PFSK-1 (cell line): ENCODE results near the gene RAB3C.

Experiments
- POLR2AphosphoS5 ChIP-seq: IDR thresholded peaks from 2 replicates; pipeline ENCODE4 v1.6.1; 2012; ENCODE audit warnings: low read depth, mild to moderate bottlenecking, control low read depth, low read length, moderate library complexity
- SIN3A ChIP-seq: IDR thresholded peaks from 2 replicates; pipeline ENCODE4 v1.6.1; 2012; ENCODE audit warnings: mild to moderate bottlenecking, low read length, moderate library complexity, borderline replicate concordance; ENCODE audit not compliant: insufficient read depth
- TAF1 ChIP-seq: IDR thresholded peaks from 2 replicates; pipeline ENCODE4 v1.6.1; 2012; ENCODE audit warnings: low read length, control low read depth, borderline replicate concordance; ENCODE audit not compliant: insufficient read depth
- TF ChIP-seq, protein P1 (sequence below), 2 experiments: IDR thresholded peaks; 2 replicates each; pipeline versions ENCODE4 v1.6.1 to v1.8.0; 2011 to 2012; ENCODE audit warnings: low read depth in 2 of 2, low read length in 2 of 2, control low read depth in 1 of 2, inconsistent platforms in 1 of 2, mild to moderate bottlenecking in 1 of 2, moderate library complexity in 1 of 2; ENCODE audit not compliant: insufficient read depth in 1 of 2

DNA sequence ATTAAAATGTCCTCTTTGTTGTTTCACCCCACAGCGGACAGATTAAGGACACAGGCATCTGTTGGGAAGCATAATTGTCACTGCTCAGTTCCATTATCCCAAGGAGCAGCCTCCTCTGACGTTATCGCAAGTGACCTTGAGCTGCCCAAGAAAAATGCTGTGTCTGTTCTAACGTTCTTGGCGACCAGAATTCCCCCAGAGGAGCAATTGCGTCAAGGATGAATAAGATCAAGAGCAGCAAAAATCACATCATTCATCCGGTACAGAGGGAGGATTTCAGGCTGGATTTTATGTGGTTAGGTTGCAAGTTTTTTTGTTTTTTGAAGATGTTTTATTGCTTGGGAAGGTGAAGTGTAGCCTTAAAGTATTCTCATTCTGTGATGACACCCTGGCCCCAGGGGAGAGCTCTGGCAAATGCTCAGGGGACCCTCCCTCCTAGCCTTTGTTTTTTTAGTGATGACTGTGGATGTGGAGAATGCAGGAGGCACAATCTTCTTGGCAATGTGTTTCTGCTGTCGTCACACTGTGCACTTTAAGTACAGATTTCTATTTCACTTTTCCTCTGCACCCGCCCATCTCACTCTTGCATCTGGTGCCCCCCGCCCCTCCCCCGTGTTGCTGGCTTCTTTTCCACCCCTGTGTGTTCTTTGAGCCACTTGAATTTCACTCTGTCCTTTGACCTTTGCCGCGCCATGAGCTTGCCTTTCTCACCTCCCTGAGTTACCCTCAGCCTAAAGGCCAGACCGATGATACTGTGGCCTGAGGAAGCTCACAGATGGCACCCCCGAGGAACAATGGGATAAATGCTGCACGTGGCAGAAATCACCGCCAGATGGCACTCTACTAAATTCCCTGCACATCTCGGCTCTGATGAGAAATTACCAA lies 308.5 kb downstream of the RAB3C start:
- TF ChIP-seq TAF1 (no peak), POLR2AphosphoS5 (no peak), SIN3A (no peak)
- TF ChIP-seq, protein P1, sequence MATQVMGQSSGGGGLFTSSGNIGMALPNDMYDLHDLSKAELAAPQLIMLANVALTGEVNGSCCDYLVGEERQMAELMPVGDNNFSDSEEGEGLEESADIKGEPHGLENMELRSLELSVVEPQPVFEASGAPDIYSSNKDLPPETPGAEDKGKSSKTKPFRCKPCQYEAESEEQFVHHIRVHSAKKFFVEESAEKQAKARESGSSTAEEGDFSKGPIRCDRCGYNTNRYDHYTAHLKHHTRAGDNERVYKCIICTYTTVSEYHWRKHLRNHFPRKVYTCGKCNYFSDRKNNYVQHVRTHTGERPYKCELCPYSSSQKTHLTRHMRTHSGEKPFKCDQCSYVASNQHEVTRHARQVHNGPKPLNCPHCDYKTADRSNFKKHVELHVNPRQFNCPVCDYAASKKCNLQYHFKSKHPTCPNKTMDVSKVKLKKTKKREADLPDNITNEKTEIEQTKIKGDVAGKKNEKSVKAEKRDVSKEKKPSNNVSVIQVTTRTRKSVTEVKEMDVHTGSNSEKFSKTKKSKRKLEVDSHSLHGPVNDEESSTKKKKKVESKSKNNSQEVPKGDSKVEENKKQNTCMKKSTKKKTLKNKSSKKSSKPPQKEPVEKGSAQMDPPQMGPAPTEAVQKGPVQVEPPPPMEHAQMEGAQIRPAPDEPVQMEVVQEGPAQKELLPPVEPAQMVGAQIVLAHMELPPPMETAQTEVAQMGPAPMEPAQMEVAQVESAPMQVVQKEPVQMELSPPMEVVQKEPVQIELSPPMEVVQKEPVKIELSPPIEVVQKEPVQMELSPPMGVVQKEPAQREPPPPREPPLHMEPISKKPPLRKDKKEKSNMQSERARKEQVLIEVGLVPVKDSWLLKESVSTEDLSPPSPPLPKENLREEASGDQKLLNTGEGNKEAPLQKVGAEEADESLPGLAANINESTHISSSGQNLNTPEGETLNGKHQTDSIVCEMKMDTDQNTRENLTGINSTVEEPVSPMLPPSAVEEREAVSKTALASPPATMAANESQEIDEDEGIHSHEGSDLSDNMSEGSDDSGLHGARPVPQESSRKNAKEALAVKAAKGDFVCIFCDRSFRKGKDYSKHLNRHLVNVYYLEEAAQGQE (IDR thresholded peaks at IDR 0.05; ENCODE audit: insufficient read depth in 1 of 2, low read depth in 2 of 2, low read length in 2 of 2) = no peak
